H54 (cell line): Measurements from ENCODE around the gene IGF2BP3.

Experiments
- DNase-seq: peaks from one replicate; pipeline ENCODE4 v3.0.0; 2011; ENCODE audit warnings: low spot score, mixed read lengths; ENCODE audit not compliant: insufficient read length
- FAIRE-seq: peaks from 3 replicates; lab custom pipeline; 2011; peaks lifted over from hg19 to GRCh38; lab: Jason Lieb, UNC
- POLR2A ChIP-seq: IDR thresholded peaks from 2 replicates; pipeline ENCODE4 v1.6.1; 2011; ENCODE audit warnings: low read depth, mild to moderate bottlenecking, low read length

The IGF2BP3 gene

GRCh38 chr7:23475576-23475839 lies 5.2 kb upstream of the IGF2BP3 start:
- no peak for TF ChIP-seq POLR2A
- DNase-seq: no peak
- no peak for FAIRE-seq

GRCh38 chr7:23474829-23475575 lies 4.7 kb upstream of the IGF2BP3 start:
- no peak for TF ChIP-seq POLR2A
- FAIRE-seq (no peak), DNase-seq (no peak)

- peak; percentile 94 for FAIRE-seq
- peak; percentile 94 for TF ChIP-seq POLR2A
- DNase-seq: peak; percentile 97
These were observed 4.0 kb upstream of the IGF2BP3 start for GRCh38 chr7:23474094-23474828.

GRCh38 chr7:23473844-23474093 lies 3.5 kb upstream of the IGF2BP3 start:
- TF ChIP-seq POLR2A: no peak
- no peak for FAIRE-seq
- peak; percentile 34 for DNase-seq

GRCh38 chr7:23472956-23473843 lies 2.9 kb upstream of the IGF2BP3 start:
- FAIRE-seq (peak; percentile 6), DNase-seq (peak; percentile 41)
- TF ChIP-seq POLR2A: no peak

- TF ChIP-seq POLR2A: no peak
- FAIRE-seq (no peak), DNase-seq (no peak)
These were observed 2.3 kb upstream of the IGF2BP3 start for GRCh38 chr7:23472556-23472955.

GRCh38 chr7:23472046-23472445 lies 1.8 kb upstream of the IGF2BP3 start:
- FAIRE-seq: no peak
- no peak for TF ChIP-seq POLR2A
- no peak for DNase-seq

- DNase-seq: peak; percentile 89
- no peak for FAIRE-seq
- TF ChIP-seq POLR2A: peak; percentile 57
These were observed 992 bp upstream of the IGF2BP3 start for GRCh38 chr7:23471106-23471859.

- no peak for FAIRE-seq
- TF ChIP-seq POLR2A: no peak
- no peak for DNase-seq
These were observed 385 bp downstream of the IGF2BP3 start for GRCh38 chr7:23469961-23470250.

GRCh38 chr7:23469150-23469960 lies 936 bp downstream of the IGF2BP3 start:
- DNase-seq (no peak), FAIRE-seq (no peak)
- TF ChIP-seq POLR2A: 0 out of 2 replicates have a peak, but pooled peaks have one; percentile 10

GRCh38 chr7:23468526-23469149 lies 1.7 kb downstream of the IGF2BP3 start:
- DNase-seq (no peak), FAIRE-seq (no peak)
- TF ChIP-seq POLR2A: no peak

- FAIRE-seq (no peak), DNase-seq (peak; percentile 61)
- TF ChIP-seq POLR2A: no peak
These were observed 2.3 kb downstream of the IGF2BP3 start for GRCh38 chr7:23467806-23468525.

GRCh38 chr7:23467291-23467805 lies 2.9 kb downstream of the IGF2BP3 start:
- FAIRE-seq (no peak), DNase-seq (no peak)
- TF ChIP-seq POLR2A: no peak
